ENCODE data around the gene ANXA5.

The ANXA5 gene

DNA sequence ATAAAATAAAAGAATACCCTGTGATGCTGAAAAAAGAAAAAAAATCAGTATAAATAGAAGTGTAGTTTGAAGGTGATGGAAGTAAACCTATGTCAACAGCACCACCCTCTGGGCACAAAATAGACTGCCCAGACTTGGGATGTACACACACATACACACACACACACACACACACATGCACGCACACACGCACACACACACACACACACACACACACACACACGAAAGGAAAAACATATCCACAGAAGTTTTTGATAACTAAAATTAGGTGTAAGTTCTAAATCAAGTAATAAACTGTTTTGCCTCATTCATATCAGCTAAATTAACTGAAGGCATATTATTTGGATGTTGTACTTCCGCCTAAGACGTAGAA, 40.5 kb downstream of the ANXA5 start:
- no peak overlapping the region for H3K27ac ChIP-seq

DNA sequence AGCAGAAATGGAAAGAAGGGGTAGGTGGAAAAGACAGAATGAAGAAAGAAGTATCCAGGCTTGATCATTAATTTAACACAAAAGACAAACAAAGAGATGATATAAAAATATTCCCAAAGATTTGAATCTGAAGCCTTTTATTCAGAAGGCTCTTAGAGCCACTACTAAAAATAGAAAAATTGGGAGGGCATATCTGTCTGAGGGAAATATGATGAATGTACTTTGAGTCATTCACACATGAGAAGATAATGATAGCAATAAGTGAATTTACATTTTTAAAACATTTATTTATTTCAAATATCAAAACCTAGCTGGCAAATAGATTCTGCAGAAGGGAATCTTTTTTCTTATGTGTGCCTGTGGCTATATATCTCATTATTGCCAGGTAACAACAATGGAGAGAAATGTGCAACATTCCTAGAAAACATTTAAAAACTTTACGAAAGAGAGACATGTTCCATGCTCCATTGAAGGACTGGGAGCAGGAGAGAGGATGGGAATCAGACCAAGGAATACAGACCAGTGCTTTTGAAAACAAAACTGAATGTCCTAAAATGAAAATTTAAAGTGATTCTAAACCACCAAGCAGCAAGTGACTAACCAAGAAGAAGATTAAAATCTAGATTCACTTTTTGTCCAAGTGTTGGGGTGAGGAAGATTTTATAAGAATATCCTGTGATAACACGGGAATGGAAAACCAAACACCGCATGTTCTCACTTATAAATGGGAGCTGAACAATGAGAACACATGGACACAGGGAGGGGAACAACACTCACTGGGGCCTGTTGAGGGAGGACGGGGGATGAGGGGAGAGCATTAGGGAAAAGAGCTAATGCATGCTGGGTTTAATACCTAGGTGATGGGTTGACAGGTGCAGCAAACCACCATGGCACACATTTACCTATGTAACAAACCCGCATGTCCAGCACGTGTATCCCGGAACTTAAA, 41.2 kb downstream of the ANXA5 start:
- TF ChIP-seq, protein P1, sequence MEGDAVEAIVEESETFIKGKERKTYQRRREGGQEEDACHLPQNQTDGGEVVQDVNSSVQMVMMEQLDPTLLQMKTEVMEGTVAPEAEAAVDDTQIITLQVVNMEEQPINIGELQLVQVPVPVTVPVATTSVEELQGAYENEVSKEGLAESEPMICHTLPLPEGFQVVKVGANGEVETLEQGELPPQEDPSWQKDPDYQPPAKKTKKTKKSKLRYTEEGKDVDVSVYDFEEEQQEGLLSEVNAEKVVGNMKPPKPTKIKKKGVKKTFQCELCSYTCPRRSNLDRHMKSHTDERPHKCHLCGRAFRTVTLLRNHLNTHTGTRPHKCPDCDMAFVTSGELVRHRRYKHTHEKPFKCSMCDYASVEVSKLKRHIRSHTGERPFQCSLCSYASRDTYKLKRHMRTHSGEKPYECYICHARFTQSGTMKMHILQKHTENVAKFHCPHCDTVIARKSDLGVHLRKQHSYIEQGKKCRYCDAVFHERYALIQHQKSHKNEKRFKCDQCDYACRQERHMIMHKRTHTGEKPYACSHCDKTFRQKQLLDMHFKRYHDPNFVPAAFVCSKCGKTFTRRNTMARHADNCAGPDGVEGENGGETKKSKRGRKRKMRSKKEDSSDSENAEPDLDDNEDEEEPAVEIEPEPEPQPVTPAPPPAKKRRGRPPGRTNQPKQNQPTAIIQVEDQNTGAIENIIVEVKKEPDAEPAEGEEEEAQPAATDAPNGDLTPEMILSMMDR (IDR thresholded peaks at IDR 0.05), result no peak
- no peaks in the 10 kb centered on the region for H3K27me3 ChIP-seq (ENCODE audit: control insufficient read depth, insufficient read depth, low read length)
- no peak overlapping the region for H2AFZ ChIP-seq
- H3K4me3 ChIP-seq (ENCODE audit: low read depth, low read length), result no peak overlapping the region
- no peak overlapping the region for H3K27ac ChIP-seq
- H3K4me1 ChIP-seq, result no peaks in the 10 kb centered on the region
- no peak overlapping the region for H3K4me2 ChIP-seq (ENCODE audit: low read length)
- no peak overlapping the region for H3K9ac ChIP-seq
- no peaks in the 10 kb centered on the region for H3K36me3 ChIP-seq (ENCODE audit: control insufficient read depth, insufficient read depth, low read length)
- H3K79me2 ChIP-seq, result no peaks in the 10 kb centered on the region
- H3K9me3 ChIP-seq (ENCODE audit: control insufficient read depth, low read length), result no peaks in the 10 kb centered on the region

More for the DNA sequence above, 40.5 kb downstream of the ANXA5 start:
- Histone ChIP-seq H3K36me3 (ENCODE audit: control insufficient read depth, insufficient read depth, low read length) (no peaks in the 10 kb centered on the region), H3K4me3 (ENCODE audit: low read depth, low read length) (no peak overlapping the region), H3K27me3 (ENCODE audit: control insufficient read depth, insufficient read depth, low read length) (no peaks in the 10 kb centered on the region), H3K4me2 (ENCODE audit: low read length) (no peak overlapping the region), H3K9ac (no peak overlapping the region), H3K79me2 (no peaks in the 10 kb centered on the region), H3K9me3 (ENCODE audit: control insufficient read depth, low read length) (no peaks in the 10 kb centered on the region), H3K4me1 (no peaks in the 10 kb centered on the region), H2AFZ (no peak overlapping the region)
- TF ChIP-seq, protein P1 (IDR thresholded peaks at IDR 0.05), result no peak

DNA sequence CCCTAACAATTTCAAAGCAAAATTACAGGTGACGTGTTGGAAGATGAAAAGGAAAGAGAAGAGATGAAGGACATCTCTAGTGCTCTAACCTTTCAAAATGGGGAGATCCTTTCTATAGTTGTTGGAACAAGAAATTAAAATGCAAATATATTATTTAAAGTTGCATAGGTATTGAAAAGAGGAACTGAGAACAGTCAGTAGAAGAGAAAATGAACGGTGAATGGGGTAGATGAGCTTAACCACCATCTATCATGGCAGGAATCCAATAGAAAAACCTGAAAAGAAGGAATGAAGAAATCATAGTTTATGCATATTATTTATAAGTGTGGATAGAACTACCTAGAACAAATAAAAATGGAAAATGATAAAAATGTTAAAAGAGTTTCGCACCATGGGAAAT, 42.0 kb downstream of the ANXA5 start:
- no peak overlapping the region for H3K27ac ChIP-seq
- H3K9ac ChIP-seq, result no peak overlapping the region
- no peaks in the 10 kb centered on the region for H3K79me2 ChIP-seq
- no peak overlapping the region for H2AFZ ChIP-seq
- no peaks in the 10 kb centered on the region for H3K36me3 ChIP-seq (ENCODE audit: control insufficient read depth, insufficient read depth, low read length)
- no peak overlapping the region for H3K4me3 ChIP-seq (ENCODE audit: low read depth, low read length)
- H3K27me3 ChIP-seq (ENCODE audit: control insufficient read depth, insufficient read depth, low read length), result no peaks in the 10 kb centered on the region
- TF ChIP-seq, protein P1 (IDR thresholded peaks at IDR 0.05), result no peak
- no peak overlapping the region for H3K4me2 ChIP-seq (ENCODE audit: low read length)
- no peaks in the 10 kb centered on the region for H3K4me1 ChIP-seq
- H3K9me3 ChIP-seq (ENCODE audit: control insufficient read depth, low read length), result no peaks in the 10 kb centered on the region

DNA sequence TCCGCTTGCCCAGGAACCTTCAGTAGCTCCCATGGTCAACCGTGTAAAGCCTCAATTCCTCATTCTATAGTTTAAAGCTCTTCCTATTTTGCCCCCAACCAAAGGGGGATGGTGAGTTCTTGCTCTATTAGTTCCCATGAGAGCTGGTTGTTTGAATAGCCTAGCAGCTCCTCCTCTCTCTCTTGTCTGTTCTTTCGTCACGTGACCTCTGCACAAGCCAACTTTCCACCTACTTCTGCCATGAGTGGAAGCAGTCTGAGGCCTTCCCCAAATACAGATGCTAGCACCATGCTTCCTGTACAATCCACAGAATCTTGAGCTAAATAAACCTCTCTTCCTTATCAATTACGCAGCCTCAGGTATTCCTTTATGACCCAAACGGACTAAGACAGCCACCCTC, 42.8 kb downstream of the ANXA5 start:
- H3K27me3 ChIP-seq (ENCODE audit: control insufficient read depth, insufficient read depth, low read length), result no peaks in the 10 kb centered on the region
- no peak overlapping the region for H3K9ac ChIP-seq
- no peaks in the 10 kb centered on the region for H3K4me1 ChIP-seq
- TF ChIP-seq, protein P1 (IDR thresholded peaks at IDR 0.05), result no peak
- H3K36me3 ChIP-seq (ENCODE audit: control insufficient read depth, insufficient read depth, low read length), result no peaks in the 10 kb centered on the region
- no peaks in the 10 kb centered on the region for H3K9me3 ChIP-seq (ENCODE audit: control insufficient read depth, low read length)
- no peak overlapping the region for H3K4me3 ChIP-seq (ENCODE audit: low read depth, low read length)
- no peaks in the 10 kb centered on the region for H3K79me2 ChIP-seq
- H3K4me2 ChIP-seq (ENCODE audit: low read length), result no peak overlapping the region
- H2AFZ ChIP-seq, result no peak overlapping the region
- H3K27ac ChIP-seq, result no peak overlapping the region

DNA sequence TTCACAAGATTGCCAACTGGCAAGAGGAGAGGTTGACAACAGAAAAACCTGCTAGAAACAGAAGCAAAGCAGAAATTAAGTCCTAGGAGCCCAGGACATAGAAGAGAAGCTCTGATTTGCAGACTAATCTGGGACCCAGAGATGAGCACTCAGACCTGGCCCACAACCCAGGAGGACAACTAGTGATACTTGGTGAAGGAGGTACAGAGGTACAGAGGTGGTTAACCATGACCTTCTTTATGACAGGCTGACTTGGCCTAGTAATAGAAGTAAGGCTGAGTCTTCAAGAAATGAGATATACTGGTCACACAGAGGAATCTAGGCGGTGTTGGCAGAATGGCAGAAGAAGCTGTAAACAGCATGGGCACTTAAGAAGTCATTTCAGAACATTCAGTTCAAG, 43.6 kb downstream of the ANXA5 start:
- Histone ChIP-seq H3K9ac (no peak overlapping the region), H2AFZ (no peak overlapping the region), H3K4me2 (ENCODE audit: low read length) (no peak overlapping the region)

More for the DNA sequence above, 43.6 kb downstream of the ANXA5 start:
- H3K9me3 ChIP-seq (ENCODE audit: control insufficient read depth, low read length), result no peaks in the 10 kb centered on the region
- no peaks in the 10 kb centered on the region for H3K27me3 ChIP-seq (ENCODE audit: control insufficient read depth, insufficient read depth, low read length)
- no peak overlapping the region for H3K27ac ChIP-seq
- no peaks in the 10 kb centered on the region for H3K4me1 ChIP-seq
- H3K79me2 ChIP-seq, result no peaks in the 10 kb centered on the region
- no peaks in the 10 kb centered on the region for H3K36me3 ChIP-seq (ENCODE audit: control insufficient read depth, insufficient read depth, low read length)
- TF ChIP-seq, protein P1 (IDR thresholded peaks at IDR 0.05), result no peak
- no peak overlapping the region for H3K4me3 ChIP-seq (ENCODE audit: low read depth, low read length)

All from parathyroid adenoma (tissue), 2 donors.